HepG2 (cell line): ENCODE results near the gene HEATR5B. TPM values are rescaled to one million over a fixed set of nuclear protein-coding genes. Genes with fewer than 3 reads are reported as not detected.

Experiments
- CAMTA2 ChIP-seq: sonication (generic); formaldehyde crosslinking; IDR thresholded peaks from 2 replicates; pipeline ENCODE4 v1.4.0; 2020; ENCODE audit warnings: mild to moderate bottlenecking, missing genetic modification reagents, borderline replicate concordance
- DDIT3 ChIP-seq: sonication (generic); formaldehyde crosslinking; IDR thresholded peaks from 2 replicates; pipeline ENCODE4 v1.4.0; 2020; ENCODE audit warnings: mild to moderate bottlenecking, missing genetic modification reagents
- ELF3 ChIP-seq: IDR thresholded peaks from 2 replicates; pipeline ENCODE4 v1.6.1; 2016; ENCODE audit warnings: missing genetic modification reagents, missing compliant biosample characterization
- EZH2 ChIP-seq: conservative IDR thresholded peaks from 2 replicates; pipeline ENCODE4 v1.6.1; 2012; ENCODE audit warnings: mild to moderate bottlenecking, low read depth, low read length, moderate library complexity
- FOXK1 ChIP-seq: sonication (generic); formaldehyde crosslinking; IDR thresholded peaks from 2 replicates; pipeline ENCODE4 v1.4.0; 2020; ENCODE audit warnings: low read depth, missing genetic modification reagents, borderline replicate concordance
- GATAD1 ChIP-seq: IDR thresholded peaks from 2 replicates; pipeline ENCODE4 v1.6.1; 2016; ENCODE audit warnings: missing genetic modification reagents, missing compliant biosample characterization
- HDAC1 ChIP-seq: sonication (generic); formaldehyde crosslinking; IDR thresholded peaks from 2 replicates; pipeline ENCODE4 v1.5.1; 2020; ENCODE audit warnings: mild to moderate bottlenecking, missing genetic modification reagents
- KDM4B ChIP-seq: sonication (generic); formaldehyde crosslinking; IDR thresholded peaks from 2 replicates; pipeline ENCODE4 v1.4.0; 2020; ENCODE audit warnings: missing genetic modification reagents
- KLF11 ChIP-seq: IDR thresholded peaks from 2 replicates; pipeline ENCODE4 v1.6.1; 2016; ENCODE audit warnings: missing compliant biosample characterization
- NCOA2 ChIP-seq: sonication (generic); formaldehyde crosslinking; IDR thresholded peaks from 2 replicates; pipeline ENCODE4 v1.8.0; 2022; ENCODE audit warnings: inconsistent platforms
- NR1H2 ChIP-seq: sonication (generic); formaldehyde crosslinking; IDR thresholded peaks from 2 replicates; pipeline ENCODE4 v1.8.1; 2022; ENCODE audit warnings: low read depth, missing genetic modification reagents, borderline replicate concordance
- RXRB ChIP-seq: IDR thresholded peaks from 2 replicates; pipeline ENCODE4 v1.6.1; 2016; ENCODE audit warnings: borderline replicate concordance, missing genetic modification reagents, missing compliant biosample characterization
- SRF ChIP-seq: IDR thresholded peaks from 2 replicates; pipeline ENCODE4 v1.6.1; 2011; ENCODE audit warnings: mild to moderate bottlenecking, low read depth, low read length, moderate library complexity
- SSRP1 ChIP-seq: IDR thresholded peaks from 2 replicates; pipeline ENCODE4 v1.6.1; 2016; ENCODE audit warnings: control low read depth
- TGIF2 ChIP-seq: IDR thresholded peaks from 2 replicates; pipeline ENCODE4 v1.6.1; 2016; ENCODE audit warnings: control low read depth, missing compliant biosample characterization
- ZBTB33 ChIP-seq: sonication (generic); formaldehyde crosslinking; IDR thresholded peaks from 2 replicates; pipeline ENCODE4 v1.4.0; 2020; ENCODE audit warnings: missing genetic modification reagents
- ZBTB7A ChIP-seq: sonication (generic); formaldehyde crosslinking; IDR thresholded peaks from 2 replicates; pipeline ENCODE4 v1.8.0; 2022; ENCODE audit warnings: mild to moderate bottlenecking, missing genetic modification reagents
- ZNF121 ChIP-seq: sonication (generic); formaldehyde crosslinking; IDR thresholded peaks from 2 replicates; pipeline ENCODE4 v1.5.0; 2020; ENCODE audit warnings: mild to moderate bottlenecking, missing genetic modification reagents
- ZNF335 ChIP-seq: sonication (generic); formaldehyde crosslinking; IDR thresholded peaks from 2 replicates; pipeline ENCODE4 v1.4.0; 2020; ENCODE audit warnings: missing genetic modification reagents
- ZNF607 ChIP-seq: sonication (generic); formaldehyde crosslinking; IDR thresholded peaks from 2 replicates; pipeline ENCODE4 v1.5.1; 2020; ENCODE audit warnings: missing genetic modification reagents, mild to moderate bottlenecking, borderline replicate concordance
- ZNF703 ChIP-seq: sonication (generic); formaldehyde crosslinking; IDR thresholded peaks from 2 replicates; pipeline ENCODE4 v1.5.1; 2020; ENCODE audit warnings: missing genetic modification reagents, mild to moderate bottlenecking, moderate library complexity, borderline replicate concordance
- ZNF75D ChIP-seq: sonication (generic); formaldehyde crosslinking; IDR thresholded peaks from 2 replicates; pipeline ENCODE4 v1.8.1; 2023; ENCODE audit warnings: missing genetic modification reagents, mild to moderate bottlenecking, borderline replicate concordance
- ZNF839 ChIP-seq: sonication (generic); formaldehyde crosslinking; IDR thresholded peaks from 2 replicates; pipeline ENCODE4 v1.4.0; 2020; ENCODE audit warnings: missing genetic modification reagents, mild to moderate bottlenecking, borderline replicate concordance
- ZSCAN12 ChIP-seq: sonication (generic); formaldehyde crosslinking; IDR thresholded peaks from 2 replicates; pipeline ENCODE4 v1.9.0; 2021; ENCODE audit warnings: mild to moderate bottlenecking, missing genetic modification reagents
- polyA plus RNA-seq, 8 experiments: library from polyadenylated mRNA; depleted of rRNA in 3 of 8; stranded (reverse) in 7 of 8; unstranded in 1 of 8; fragments of >200 nt; fragmentation: Illumina TruSeq in 4 of 8; extraction: Trizol in 4 of 8; gene quantifications; 2 replicates each; pipeline versions ENCODE4 v1.2.1 to v1.2.3, GENCODE V29; 2011 to 2016; ENCODE audit warnings: low read depth in 4 of 8, missing spikeins in 1 of 8, mixed read lengths in 1 of 8; ENCODE audit not compliant: insufficient read depth in 1 of 8
- total RNA-seq, 5 experiments: library from RNA; depleted of rRNA; stranded (reverse); fragments of >200 nt; fragmentation: Illumina TruSeq; extraction: Trizol; gene quantifications; 2 replicates each; pipeline ENCODE4 v1.2.3, GENCODE V29; 2016; ENCODE audit warnings: low read depth in 1 of 5
- TF ChIP-seq, protein P1 (sequence below): IDR thresholded peaks from 2 replicates; pipeline ENCODE4 v1.6.1; 2016; ENCODE audit warnings: low read depth, missing genetic modification reagents, missing compliant biosample characterization

The HEATR5B gene
- total and polyA plus RNA-seq, 2 of the 13 experiments (the other 11 are each of a cell fraction or from before 2014, with no cell fraction given), result 12.7 to 16.3 TPM

DNA sequence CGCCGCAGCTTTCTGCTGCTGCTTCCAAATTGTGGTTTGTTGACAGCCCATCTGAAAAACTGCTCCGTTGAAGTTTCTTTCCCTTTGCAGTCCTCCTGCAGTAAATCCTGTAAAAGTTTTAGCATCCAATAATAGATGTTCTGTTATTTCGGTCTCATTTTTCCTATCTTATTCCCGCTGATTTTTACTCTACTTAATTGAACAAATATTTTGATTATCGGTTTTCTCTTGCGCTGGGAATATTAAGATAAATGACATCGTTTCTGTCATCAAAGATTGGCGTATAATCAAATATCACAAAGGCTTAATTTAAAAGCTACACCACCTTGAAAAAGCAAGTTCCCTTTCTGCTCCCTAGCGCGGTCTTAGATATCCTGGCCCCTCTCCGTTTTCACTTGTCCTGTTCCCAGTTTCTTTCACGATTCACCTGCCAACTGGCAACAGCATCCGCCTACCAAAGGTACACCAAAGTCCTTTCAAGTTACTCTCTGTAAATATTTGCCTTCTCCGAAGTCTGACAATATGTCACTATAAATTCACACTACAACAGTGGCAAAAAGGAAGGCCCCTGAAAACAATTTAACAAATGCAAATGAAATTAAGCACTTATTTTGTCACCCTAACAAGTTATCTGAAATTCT is 116.8 kb downstream of the HEATR5B start (continued):
- TF ChIP-seq, protein P1, sequence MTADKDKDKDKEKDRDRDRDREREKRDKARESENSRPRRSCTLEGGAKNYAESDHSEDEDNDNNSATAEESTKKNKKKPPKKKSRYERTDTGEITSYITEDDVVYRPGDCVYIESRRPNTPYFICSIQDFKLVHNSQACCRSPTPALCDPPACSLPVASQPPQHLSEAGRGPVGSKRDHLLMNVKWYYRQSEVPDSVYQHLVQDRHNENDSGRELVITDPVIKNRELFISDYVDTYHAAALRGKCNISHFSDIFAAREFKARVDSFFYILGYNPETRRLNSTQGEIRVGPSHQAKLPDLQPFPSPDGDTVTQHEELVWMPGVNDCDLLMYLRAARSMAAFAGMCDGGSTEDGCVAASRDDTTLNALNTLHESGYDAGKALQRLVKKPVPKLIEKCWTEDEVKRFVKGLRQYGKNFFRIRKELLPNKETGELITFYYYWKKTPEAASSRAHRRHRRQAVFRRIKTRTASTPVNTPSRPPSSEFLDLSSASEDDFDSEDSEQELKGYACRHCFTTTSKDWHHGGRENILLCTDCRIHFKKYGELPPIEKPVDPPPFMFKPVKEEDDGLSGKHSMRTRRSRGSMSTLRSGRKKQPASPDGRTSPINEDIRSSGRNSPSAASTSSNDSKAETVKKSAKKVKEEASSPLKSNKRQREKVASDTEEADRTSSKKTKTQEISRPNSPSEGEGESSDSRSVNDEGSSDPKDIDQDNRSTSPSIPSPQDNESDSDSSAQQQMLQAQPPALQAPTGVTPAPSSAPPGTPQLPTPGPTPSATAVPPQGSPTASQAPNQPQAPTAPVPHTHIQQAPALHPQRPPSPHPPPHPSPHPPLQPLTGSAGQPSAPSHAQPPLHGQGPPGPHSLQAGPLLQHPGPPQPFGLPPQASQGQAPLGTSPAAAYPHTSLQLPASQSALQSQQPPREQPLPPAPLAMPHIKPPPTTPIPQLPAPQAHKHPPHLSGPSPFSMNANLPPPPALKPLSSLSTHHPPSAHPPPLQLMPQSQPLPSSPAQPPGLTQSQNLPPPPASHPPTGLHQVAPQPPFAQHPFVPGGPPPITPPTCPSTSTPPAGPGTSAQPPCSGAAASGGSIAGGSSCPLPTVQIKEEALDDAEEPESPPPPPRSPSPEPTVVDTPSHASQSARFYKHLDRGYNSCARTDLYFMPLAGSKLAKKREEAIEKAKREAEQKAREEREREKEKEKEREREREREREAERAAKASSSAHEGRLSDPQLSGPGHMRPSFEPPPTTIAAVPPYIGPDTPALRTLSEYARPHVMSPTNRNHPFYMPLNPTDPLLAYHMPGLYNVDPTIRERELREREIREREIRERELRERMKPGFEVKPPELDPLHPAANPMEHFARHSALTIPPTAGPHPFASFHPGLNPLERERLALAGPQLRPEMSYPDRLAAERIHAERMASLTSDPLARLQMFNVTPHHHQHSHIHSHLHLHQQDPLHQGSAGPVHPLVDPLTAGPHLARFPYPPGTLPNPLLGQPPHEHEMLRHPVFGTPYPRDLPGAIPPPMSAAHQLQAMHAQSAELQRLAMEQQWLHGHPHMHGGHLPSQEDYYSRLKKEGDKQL (CRISPR knock-in tag), result peak; percentile 62
- TF ChIP-seq ZBTB7A (CRISPR knock-in tag) (no peak), KLF11 (no peak), ZBTB33 (CRISPR knock-in tag) (no peak), HDAC1 (CRISPR knock-in tag) (0 out of 2 replicates have a peak, but pooled peaks have one; percentile 16), ZNF607 (CRISPR knock-in tag) (no peak; the same call in 1 of the 2 replicates), EZH2 (no peak), SSRP1 (0 out of 2 replicates have a peak, but pooled peaks have one; percentile 79), NR1H2 (CRISPR knock-in tag) (no peak), ZNF839 (CRISPR knock-in tag) (no peak), GATAD1 (peak; percentile 40; the same call in 1 of the 2 replicates), KDM4B (CRISPR knock-in tag) (no peak), SRF (no peak), ZNF703 (no peak), ZSCAN12 (CRISPR knock-in tag) (0 out of 2 replicates have a peak, but pooled peaks have one; percentile 1), FOXK1 (0 out of 2 replicates have a peak, but pooled peaks have one; percentile 50), ZNF75D (no peak), ELF3 (peak; percentile 67), RXRB (peak; percentile 56), ZNF121 (no peak), DDIT3 (no peak), ZNF335 (peak; percentile 6; the same call in 1 of the 2 replicates), TGIF2 (CRISPR knock-in tag) (peak; percentile 74; the same call in 1 of the 2 replicates), CAMTA2 (CRISPR knock-in tag) (no peak), NCOA2 (CRISPR knock-in tag) (peak; percentile 46)
